Hepatocyte (in vitro differentiated cells): ENCODE results near the gene CFAP92. TPM values are rescaled to one million over a fixed set of nuclear protein-coding genes. Genes with fewer than 3 reads are reported as not detected.

Source experiments
- DNase-seq: peaks from one replicate; pipeline ENCODE4 v3.0.0-alpha.2; 2016; ENCODE audit warnings: low spot score
- H2AFZ ChIP-seq: fragments of 200-600 bp; sonication (generic); 2 replicates; pipeline ENCODE4 v1.6.0; 2016; ENCODE audit warnings: antibody characterized with exemption, mild to moderate bottlenecking
- H3K27ac ChIP-seq: fragments of 200-600 bp; sonication (generic); 2 replicates; pipeline ENCODE4 v1.5.1; 2016; ENCODE audit warnings: mild to moderate bottlenecking
- H3K27me3 ChIP-seq: fragments of 200-600 bp; sonication (generic); 2 replicates; pipeline ENCODE4 v1.6.1; 2016
- H3K36me3 ChIP-seq: fragments of 200-600 bp; sonication (generic); replicated peaks from 2 replicates; pipeline ENCODE4 v1.5.1; 2016; ENCODE audit warnings: low read depth; ENCODE audit not compliant: insufficient read depth
- H3K4me1 ChIP-seq: fragments of 200-600 bp; sonication (generic); 2 replicates; pipeline ENCODE4 v1.5.1; 2016; ENCODE audit warnings: mild to moderate bottlenecking, moderate library complexity; ENCODE audit not compliant: insufficient read depth
- H3K4me2 ChIP-seq: fragments of 200-600 bp; sonication (generic); 2 replicates; pipeline ENCODE4 v1.6.0; 2016
- H3K4me3 ChIP-seq: fragments of 200-600 bp; sonication (generic); 2 replicates; pipeline ENCODE4 v1.5.1; 2016; ENCODE audit warnings: mild to moderate bottlenecking
- H3K79me2 ChIP-seq: fragments of 200-600 bp; sonication (generic); 2 replicates; pipeline ENCODE4 v1.6.0; 2017; ENCODE audit warnings: mild to moderate bottlenecking
- H3K9me2 ChIP-seq: fragments of 200-600 bp; sonication (generic); replicated peaks from 2 replicates; pipeline ENCODE4 v1.6.0; 2017; ENCODE audit warnings: mild to moderate bottlenecking; ENCODE audit not compliant: insufficient read depth
- H3K9me3 ChIP-seq: fragments of 200-600 bp; sonication (generic); 2 replicates; pipeline ENCODE4 v1.5.1; 2016; ENCODE audit warnings: low read depth, mild to moderate bottlenecking
- H4K20me1 ChIP-seq: fragments of 200-600 bp; sonication (generic); 2 replicates; pipeline ENCODE4 v1.6.0; 2016; ENCODE audit warnings: mild to moderate bottlenecking; ENCODE audit not compliant: insufficient read depth, poor library complexity, severe bottlenecking
- EZH2 ChIP-seq: fragments of 200-600 bp; sonication (generic); IDR thresholded peaks from 2 replicates; pipeline ENCODE4 v1.6.1; 2016; ENCODE audit warnings: antibody characterized with exemption, mild to moderate bottlenecking, borderline replicate concordance
- EZH2phosphoT487 ChIP-seq: fragments of 200-600 bp; sonication (generic); IDR thresholded peaks from one replicate; pipeline ENCODE4 v1.6.1; 2018; ENCODE audit warnings: antibody characterized with exemption, mild to moderate bottlenecking, low read depth, moderate library complexity; ENCODE audit not compliant: unreplicated experiment, severe bottlenecking
- WGBS: methylation state at CpG from one replicate; pipeline ENCODE4 v1.1.6; 2016; ENCODE audit warnings: low lambda C conversion rate; ENCODE audit errors: missing lambda C conversion rate; 5-methylcytosine and 5-hydroxymethylcytosine counted together
- polyA plus RNA-seq: library from polyadenylated mRNA; unstranded; fragments of >200 nt; fragmentation: Nextera tagmentation; extraction: Ambion mirVana; gene quantifications from 2 replicates; pipeline ENCODE4 v1.2.1, GENCODE V29; 2016
- total RNA-seq: library from RNA; depleted of rRNA; stranded (reverse); fragments of >200 nt; gene quantifications from 2 replicates; pipeline ENCODE4 v1.2.3, GENCODE V29; 2014
- TF ChIP-seq, protein P1 (sequence below): fragments of 200-600 bp; sonication (generic); IDR thresholded peaks from 2 replicates; pipeline ENCODE4 v1.5.1; 2016; ENCODE audit warnings: antibody characterized with exemption, mild to moderate bottlenecking; ENCODE audit not compliant: poor library complexity

CFAP92 gene
- total and polyA plus RNA-seq, 2 experiments from 2014 or later = 0.17 to 0.35 TPM

DNA sequence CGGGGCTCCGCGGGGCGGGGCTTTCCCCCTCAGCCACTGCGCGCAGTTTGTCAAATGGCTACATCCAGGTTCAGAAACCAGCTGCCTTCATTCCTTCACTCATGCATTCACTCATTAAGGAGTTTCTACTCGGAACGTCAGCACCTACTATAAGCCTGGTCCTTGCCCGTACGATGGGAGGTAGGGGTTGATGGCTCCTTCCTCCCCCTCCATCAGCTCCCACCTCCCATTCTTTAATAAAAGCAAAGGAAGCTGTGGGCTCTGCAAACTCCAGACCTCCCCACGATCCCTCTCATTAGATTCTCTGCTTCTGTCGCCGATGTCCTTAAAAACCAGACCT, 267 bp upstream of the CFAP92 start:
- Histone ChIP-seq H3K4me1 (peaks cover 3% of the 10 kb centered on the region), H3K9me2 (no peaks in the 10 kb centered on the region), H3K9me3 (no peaks in the 10 kb centered on the region), H3K36me3 (no peaks in the 10 kb centered on the region), H3K27ac (no peak overlapping the region), H3K4me3 (no peak overlapping the region), H3K79me2 (no peaks in the 10 kb centered on the region), H3K27me3 (peaks cover 26% of the 10 kb centered on the region), H4K20me1 (no peaks in the 10 kb centered on the region), H3K4me2 (peak overlapping the region; percentile 91), H2AFZ (peak overlapping the region; percentile 69)
- TF ChIP-seq, protein P1, sequence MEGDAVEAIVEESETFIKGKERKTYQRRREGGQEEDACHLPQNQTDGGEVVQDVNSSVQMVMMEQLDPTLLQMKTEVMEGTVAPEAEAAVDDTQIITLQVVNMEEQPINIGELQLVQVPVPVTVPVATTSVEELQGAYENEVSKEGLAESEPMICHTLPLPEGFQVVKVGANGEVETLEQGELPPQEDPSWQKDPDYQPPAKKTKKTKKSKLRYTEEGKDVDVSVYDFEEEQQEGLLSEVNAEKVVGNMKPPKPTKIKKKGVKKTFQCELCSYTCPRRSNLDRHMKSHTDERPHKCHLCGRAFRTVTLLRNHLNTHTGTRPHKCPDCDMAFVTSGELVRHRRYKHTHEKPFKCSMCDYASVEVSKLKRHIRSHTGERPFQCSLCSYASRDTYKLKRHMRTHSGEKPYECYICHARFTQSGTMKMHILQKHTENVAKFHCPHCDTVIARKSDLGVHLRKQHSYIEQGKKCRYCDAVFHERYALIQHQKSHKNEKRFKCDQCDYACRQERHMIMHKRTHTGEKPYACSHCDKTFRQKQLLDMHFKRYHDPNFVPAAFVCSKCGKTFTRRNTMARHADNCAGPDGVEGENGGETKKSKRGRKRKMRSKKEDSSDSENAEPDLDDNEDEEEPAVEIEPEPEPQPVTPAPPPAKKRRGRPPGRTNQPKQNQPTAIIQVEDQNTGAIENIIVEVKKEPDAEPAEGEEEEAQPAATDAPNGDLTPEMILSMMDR = no peak
- TF ChIP-seq EZH2phosphoT487 (no peak), EZH2 (no peak)
- no peak for DNase-seq
- WGBS = 8% methylated on average over 11 of the region's 13 CpGs

DNA sequence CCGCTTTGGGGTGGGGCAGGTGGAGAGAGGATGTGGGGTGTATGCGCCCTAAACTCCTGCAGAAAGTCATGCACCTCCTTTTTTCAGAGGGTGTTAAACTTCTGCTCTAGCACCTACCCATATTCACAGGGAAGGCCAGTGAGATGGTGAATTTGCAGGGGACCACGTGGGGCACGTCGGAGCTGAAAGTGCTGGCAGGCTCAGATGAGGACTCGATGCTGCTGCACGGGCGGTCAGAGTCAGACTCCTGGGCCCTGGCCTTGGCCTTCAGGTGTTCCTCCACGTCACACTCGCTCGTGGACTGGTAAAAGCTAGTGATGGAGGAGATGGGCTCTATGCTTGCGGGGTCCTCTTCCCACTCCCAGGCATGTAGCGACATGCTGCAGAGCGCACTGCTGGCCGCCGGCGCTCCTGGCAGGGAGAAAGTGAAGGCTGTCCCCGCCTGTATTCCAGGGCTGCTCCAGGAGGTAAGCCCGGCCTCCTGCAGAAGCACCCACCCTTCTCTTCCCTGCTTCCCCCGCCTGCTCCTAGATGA, 883 bp downstream of the CFAP92 start:
- no peaks in the 10 kb centered on the region for H4K20me1 ChIP-seq
- 44% methylated on average over 20 of the region's 20 CpGs for WGBS
- no peaks in the 10 kb centered on the region for H3K9me2 ChIP-seq
- H3K79me2 ChIP-seq = no peaks in the 10 kb centered on the region
- no peak for DNase-seq
- peak overlapping the region; percentile 91 for H3K4me2 ChIP-seq
- peak overlapping the region; percentile 69 for H2AFZ ChIP-seq
- TF ChIP-seq EZH2phosphoT487 = no peak
- TF ChIP-seq, protein P1 = no peak
- no peak for TF ChIP-seq EZH2
- H3K27ac ChIP-seq = no peak overlapping the region
- peaks cover 3% of the 10 kb centered on the region for H3K4me1 ChIP-seq
- no peaks in the 10 kb centered on the region for H3K9me3 ChIP-seq
- no peaks in the 10 kb centered on the region for H3K36me3 ChIP-seq
- no peak overlapping the region for H3K4me3 ChIP-seq
- peaks cover 18% of the 10 kb centered on the region for H3K27me3 ChIP-seq

DNA sequence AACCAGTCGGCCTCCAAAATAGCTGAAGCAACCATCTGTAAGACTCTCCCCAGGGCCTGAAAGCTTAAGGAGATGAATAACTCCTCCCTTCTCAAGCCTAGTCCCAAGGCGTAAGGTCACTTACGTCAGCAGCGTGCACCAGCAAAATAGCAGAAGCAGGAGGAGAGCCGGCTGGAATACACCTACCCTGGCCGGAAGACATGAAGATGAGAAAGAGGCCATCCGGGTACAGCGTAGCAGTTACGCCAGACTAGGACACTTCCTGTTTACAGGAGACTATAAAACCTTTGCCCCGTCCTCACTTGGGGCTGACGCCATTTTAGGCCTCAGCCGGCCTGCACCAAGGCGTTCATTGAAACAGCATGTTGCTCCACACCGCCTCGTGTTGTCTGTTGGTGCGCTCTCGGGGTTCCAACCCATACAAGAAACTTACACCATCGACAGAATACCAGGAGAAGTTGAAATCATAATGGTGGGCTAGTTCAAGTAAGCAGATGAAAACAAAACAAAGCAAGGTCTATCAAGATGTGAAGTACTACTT, 2.5 kb downstream of the CFAP92 start:
- H3K27ac ChIP-seq = no peak overlapping the region
- no peak for DNase-seq

More for the DNA sequence above, 2.5 kb downstream of the CFAP92 start:
- Histone ChIP-seq H3K9me2 (no peaks in the 10 kb centered on the region), H3K4me1 (peaks cover 3% of the 10 kb centered on the region), H4K20me1 (no peaks in the 10 kb centered on the region), H3K27me3 (peaks cover 18% of the 10 kb centered on the region), H3K9me3 (no peaks in the 10 kb centered on the region), H3K4me3 (no peak overlapping the region), H3K4me2 (no peak overlapping the region), H3K36me3 (no peaks in the 10 kb centered on the region), H2AFZ (no peak overlapping the region), H3K79me2 (no peaks in the 10 kb centered on the region)
- WGBS = 95% methylated on average over 18 of the region's 18 CpGs
- TF ChIP-seq, protein P1 = no peak
- TF ChIP-seq EZH2phosphoT487 (no peak), EZH2 (no peak)
